ENCODE measurements around the gene AOAH.

The AOAH gene

GRCh38 chr7:36629351-36629750, 94.9 kb downstream of the AOAH start:
- TF ChIP-seq, protein P1, sequence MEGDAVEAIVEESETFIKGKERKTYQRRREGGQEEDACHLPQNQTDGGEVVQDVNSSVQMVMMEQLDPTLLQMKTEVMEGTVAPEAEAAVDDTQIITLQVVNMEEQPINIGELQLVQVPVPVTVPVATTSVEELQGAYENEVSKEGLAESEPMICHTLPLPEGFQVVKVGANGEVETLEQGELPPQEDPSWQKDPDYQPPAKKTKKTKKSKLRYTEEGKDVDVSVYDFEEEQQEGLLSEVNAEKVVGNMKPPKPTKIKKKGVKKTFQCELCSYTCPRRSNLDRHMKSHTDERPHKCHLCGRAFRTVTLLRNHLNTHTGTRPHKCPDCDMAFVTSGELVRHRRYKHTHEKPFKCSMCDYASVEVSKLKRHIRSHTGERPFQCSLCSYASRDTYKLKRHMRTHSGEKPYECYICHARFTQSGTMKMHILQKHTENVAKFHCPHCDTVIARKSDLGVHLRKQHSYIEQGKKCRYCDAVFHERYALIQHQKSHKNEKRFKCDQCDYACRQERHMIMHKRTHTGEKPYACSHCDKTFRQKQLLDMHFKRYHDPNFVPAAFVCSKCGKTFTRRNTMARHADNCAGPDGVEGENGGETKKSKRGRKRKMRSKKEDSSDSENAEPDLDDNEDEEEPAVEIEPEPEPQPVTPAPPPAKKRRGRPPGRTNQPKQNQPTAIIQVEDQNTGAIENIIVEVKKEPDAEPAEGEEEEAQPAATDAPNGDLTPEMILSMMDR (IDR thresholded peaks at IDR 0.05; ENCODE audit: low read depth, low read length) = no peak
- H3K4me3 ChIP-seq (replicated peaks in 1 of 2; ENCODE audit: low read depth in 2 of 2, low read length in 2 of 2) = no peak overlapping the region
- DNase-seq (ENCODE audit: low read depth in 2 of 2) = no peak

DNA sequence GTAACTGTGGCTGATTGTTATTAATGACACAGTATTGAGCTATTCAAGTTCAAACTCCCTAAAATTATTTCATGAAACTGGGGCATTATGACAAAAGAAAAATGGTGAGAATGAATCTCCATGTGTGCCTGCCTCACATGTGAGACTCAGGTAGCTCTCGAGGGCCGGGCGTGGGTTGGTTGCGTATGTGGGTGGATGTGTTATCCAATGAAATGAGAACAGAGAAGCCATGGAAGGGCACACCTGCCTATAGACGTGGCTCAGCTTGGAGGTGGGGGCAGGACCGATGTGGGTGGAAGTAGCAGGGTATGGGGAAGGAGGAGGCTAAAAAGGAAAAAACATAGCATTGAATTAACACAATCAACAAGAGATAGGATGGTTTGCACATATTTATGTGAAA, 96.5 kb downstream of the AOAH start:
- TF ChIP-seq, protein P1 (IDR thresholded peaks at IDR 0.05; ENCODE audit: low read depth, low read length) = no peak
- H3K4me3 ChIP-seq (replicated peaks in 1 of 2; ENCODE audit: low read depth in 2 of 2, low read length in 2 of 2) = no peak overlapping the region
- DNase-seq (ENCODE audit: low read depth in 2 of 2) = no peak

- TF ChIP-seq, protein P1 (IDR thresholded peaks at IDR 0.05; ENCODE audit: low read depth, low read length) = no peak
- DNase-seq (ENCODE audit: low read depth in 2 of 2) = no peak
- no peak overlapping the region for H3K4me3 ChIP-seq (replicated peaks in 1 of 2; ENCODE audit: low read depth in 2 of 2, low read length in 2 of 2)
These were observed 98.2 kb downstream of the AOAH start for GRCh38 chr7:36626111-36626510.

DNA sequence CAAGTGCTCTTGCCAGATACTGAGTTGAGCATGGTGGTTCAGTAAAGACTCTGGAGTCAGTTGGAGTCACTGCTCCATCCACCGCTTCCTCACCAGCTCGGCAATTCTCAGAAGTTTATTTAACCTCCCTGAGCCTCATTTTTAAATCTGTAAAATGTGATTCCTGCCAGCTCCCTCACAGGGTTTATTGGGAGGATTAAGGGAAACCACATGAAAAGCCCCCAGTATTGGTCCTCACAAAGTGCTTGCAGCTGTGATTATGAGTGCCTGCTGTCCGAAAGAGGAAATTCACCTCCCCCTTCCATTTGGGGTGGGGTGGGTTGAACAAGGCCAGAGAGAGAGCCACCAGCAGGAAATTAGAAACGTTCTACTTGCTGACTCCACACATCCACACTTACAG, 99.0 kb downstream of the AOAH start:
- no peak overlapping the region for H3K4me3 ChIP-seq (replicated peaks in 1 of 2; ENCODE audit: low read depth in 2 of 2, low read length in 2 of 2)
- TF ChIP-seq, protein P1 (IDR thresholded peaks at IDR 0.05; ENCODE audit: low read depth, low read length) = no peak
- DNase-seq (ENCODE audit: low read depth in 2 of 2) = no peak

- no peak for DNase-seq (ENCODE audit: low read depth in 2 of 2)
- TF ChIP-seq, protein P1 (IDR thresholded peaks at IDR 0.05; ENCODE audit: low read depth, low read length) = no peak
- H3K4me3 ChIP-seq (replicated peaks in 1 of 2; ENCODE audit: low read depth in 2 of 2, low read length in 2 of 2) = no peak overlapping the region
These were observed 101.0 kb downstream of the AOAH start for GRCh38 chr7:36623247-36623646.

GRCh38 chr7:36621396-36621795, 102.9 kb downstream of the AOAH start:
- TF ChIP-seq, protein P1 (IDR thresholded peaks at IDR 0.05; ENCODE audit: low read depth, low read length) = no peak
- no peak for DNase-seq (ENCODE audit: low read depth in 2 of 2)
- H3K4me3 ChIP-seq (replicated peaks in 1 of 2; ENCODE audit: low read depth in 2 of 2, low read length in 2 of 2) = no peak overlapping the region

- H3K4me3 ChIP-seq (replicated peaks in 1 of 2; ENCODE audit: low read depth in 2 of 2, low read length in 2 of 2) = no peak overlapping the region
- TF ChIP-seq, protein P1 (IDR thresholded peaks at IDR 0.05; ENCODE audit: low read depth, low read length) = no peak
- no peak for DNase-seq (ENCODE audit: low read depth in 2 of 2)
These were observed 104.1 kb downstream of the AOAH start for GRCh38 chr7:36620166-36620708.

Data from cardiac fibroblast (primary cell).